ENCODE measurements around the gene TP53INP2. TPM values are rescaled to one million over a fixed set of nuclear protein-coding genes. Genes with fewer than 3 reads are reported as not detected.

The TP53INP2 gene
- total and polyA plus RNA-seq, 2 donors (not counting 3 experiments of a cell fraction or from before 2014, with no cell fraction given): 18.3 to 30.5 TPM

- TF ChIP-seq EZH2 (IDR thresholded peaks at IDR 0.05; ENCODE audit: borderline replicate concordance, low read depth, low read length, severe bottlenecking) (no peak), CTCF (IDR thresholded peaks at IDR 0.05; ENCODE audit: extremely low read depth in 1 of 2, insufficient read depth in 1 of 2, low read depth in 1 of 2, low read length in 2 of 2) (peak; percentile 25 to 65)
- ChIA-PET CTCF (interaction anchor here (0.8 to 4.1 kb wide), 16 partner anchors 12 to 396 kb away, joined by 3 to 31 read pairs (median 7); partner anchors contain the start of genes DYNLRB1 and MAP1LC3A), POLR2A (no interaction called here)
- Histone ChIP-seq H3K9me3 (replicated peaks; ENCODE audit: control insufficient read depth, insufficient read depth, low read length) (no peaks in the 10 kb centered on the region), H3K4me2 (ENCODE audit: insufficient read depth, low read length) (peak overlapping the region; percentile 76), H4K20me1 (replicated peaks; ENCODE audit: control insufficient read depth, extremely low read depth, insufficient read depth, low read length) (no peaks in the 10 kb centered on the region), H3K79me2 (ENCODE audit: control insufficient read depth, insufficient read depth, low read length) (no peaks in the 10 kb centered on the region), H3K36me3 (ENCODE audit: control insufficient read depth in 2 of 2, extremely low read depth in 1 of 2, insufficient read depth in 2 of 2, low read length in 2 of 2) (peaks cover 0 to 3% of the 10 kb centered on the region in 2 experiments), H3K9ac (replicated peaks; ENCODE audit: extremely low read depth, insufficient read depth, low read length) (peak overlapping the region; percentile 4), H3K4me3 (replicated peaks in 1 of 3; ENCODE audit: insufficient read depth in 1 of 3, low read depth in 1 of 3, low read length in 3 of 3) (peak overlapping the region; percentile 46 to 69 (median 65)), H3K27me3 (ENCODE audit: control insufficient read depth in 2 of 2, insufficient read depth in 2 of 2, low read length in 2 of 2) (no peaks in the 10 kb centered on the region), H3K4me1 (ENCODE audit: control insufficient read depth, extremely low read depth, insufficient read depth, low read length) (peaks cover 32% of the 10 kb centered on the region), H3K9me1 (replicated peaks; ENCODE audit: control insufficient read depth, extremely low read depth, insufficient read depth, low read length) (no peaks in the 10 kb centered on the region), H3K27ac (ENCODE audit: insufficient read depth, low read depth, low read length) (no peak overlapping the region), H2AFZ (ENCODE audit: low read depth, low read length) (peak overlapping the region; percentile 78)
- intact Hi-C loops (cut with micrococcal nuclease): loop anchor here (1.0 to 2.0 kb wide), 3 partner anchors 129 to 170 kb away; partner anchors contain the start of gene MAP1LC3A
- dilution Hi-C loops (cut with MboI; ENCODE audit: extremely low pct_ligation_motif_present, low sequenced_read_pairs): no loop called here
- no TSS peak for BruUV-seq (replicated peaks)
- FAIRE-seq: no peak
- peak; percentile 66 for DNase-seq (ENCODE audit: low read depth, low spot score)
Observed at GRCh38 chr20:34708621-34709043, 4.5 kb downstream of the TP53INP2 start.

GRCh38 chr20:34709044-34709830 is 5.1 kb downstream of the TP53INP2 start:
- Histone ChIP-seq H3K9ac (replicated peaks; ENCODE audit: extremely low read depth, insufficient read depth, low read length) (peak overlapping the region; percentile 63), H3K27ac (ENCODE audit: insufficient read depth, low read depth, low read length) (peak overlapping the region; percentile 48), H3K9me1 (replicated peaks; ENCODE audit: control insufficient read depth, extremely low read depth, insufficient read depth, low read length) (no peaks in the 10 kb centered on the region), H3K4me1 (ENCODE audit: control insufficient read depth, extremely low read depth, insufficient read depth, low read length) (peaks cover 35% of the 10 kb centered on the region), H3K4me3 (replicated peaks in 1 of 3; ENCODE audit: insufficient read depth in 1 of 3, low read depth in 1 of 3, low read length in 3 of 3) (peak overlapping the region; percentile 46 to 69 (median 65)), H3K4me2 (ENCODE audit: insufficient read depth, low read length) (peak overlapping the region; percentile 76), H4K20me1 (replicated peaks; ENCODE audit: control insufficient read depth, extremely low read depth, insufficient read depth, low read length) (no peaks in the 10 kb centered on the region), H2AFZ (ENCODE audit: low read depth, low read length) (peak overlapping the region; percentile 78), H3K27me3 (ENCODE audit: control insufficient read depth in 2 of 2, insufficient read depth in 2 of 2, low read length in 2 of 2) (no peaks in the 10 kb centered on the region), H3K79me2 (ENCODE audit: control insufficient read depth, insufficient read depth, low read length) (no peaks in the 10 kb centered on the region), H3K36me3 (ENCODE audit: control insufficient read depth in 2 of 2, extremely low read depth in 1 of 2, insufficient read depth in 2 of 2, low read length in 2 of 2) (peaks cover 0 to 5% of the 10 kb centered on the region in 2 experiments), H3K9me3 (replicated peaks; ENCODE audit: control insufficient read depth, insufficient read depth, low read length) (no peaks in the 10 kb centered on the region)
- TF ChIP-seq POLR2A (IDR thresholded peaks at IDR 0.05; ENCODE audit: low read depth, low read length) (no peak), CTCF (IDR thresholded peaks at IDR 0.05; ENCODE audit: extremely low read depth in 1 of 2, insufficient read depth in 1 of 2, low read depth in 1 of 2, low read length in 2 of 2) (no peak), GATA2 (IDR thresholded peaks at IDR 0.05; ENCODE audit: insufficient read depth, insufficient read length, low read depth, low read length) (no peak), EZH2 (IDR thresholded peaks at IDR 0.05; ENCODE audit: borderline replicate concordance, low read depth, low read length, severe bottlenecking) (no peak), FOS (IDR thresholded peaks at IDR 0.05; ENCODE audit: borderline replicate concordance, insufficient read depth, low read length) (no peak), JUN (IDR thresholded peaks at IDR 0.05; ENCODE audit: borderline replicate concordance, insufficient read depth, insufficient read length, low read depth) (no peak), MYC (IDR thresholded peaks at IDR 0.05; ENCODE audit: low read depth, low read length) (no peak), POLR2AphosphoS5 (IDR thresholded peaks at IDR 0.05; ENCODE audit: insufficient read depth, low read depth, low read length) (no peak), MAX (IDR thresholded peaks at IDR 0.05; ENCODE audit: insufficient read depth, insufficient read length) (no peak)
- CTCF ChIA-PET: interaction anchor here (0.6 to 4.1 kb wide), 14 partner anchors 9 to 397 kb away, joined by 3 to 31 read pairs (median 4); partner anchors contain the start of genes DYNLRB1 and MAP1LC3A
- POLR2A ChIA-PET: no interaction called here
- FAIRE-seq: peak; percentile 31
- dilution Hi-C loops (cut with MboI; ENCODE audit: extremely low pct_ligation_motif_present, low sequenced_read_pairs): no loop called here
- intact Hi-C loops (cut with micrococcal nuclease): loop anchor here (2.0 kb wide), 1 partner anchor 150 kb away; the partner anchor contains the start of gene MAP1LC3A
- DNase-seq (ENCODE audit: low read depth, low spot score): peak; percentile 79
- BruUV-seq (replicated peaks): no TSS peak
